ENCODE measurements around the gene COIL.

Gene COIL

GRCh38 chr17:56933868-56934267 lies 27.0 kb downstream of the COIL start:
- ATAC-seq (no peak), DNase-seq (no peak)
- Mint-ChIP-seq H3K9me3 (peaks cover 15% of the 10 kb centered on the region), H3K27ac (no peak overlapping the region), H3K4me3 (no peak overlapping the region), H3K4me1 (peaks cover 26% of the 10 kb centered on the region), H3K36me3 (ENCODE audit: low read depth) (peaks cover 55% of the 10 kb centered on the region), H3K27me3 (no peaks in the 10 kb centered on the region)

- H3K9me3 Mint-ChIP-seq: peaks cover 15% of the 10 kb centered on the region
- H3K27me3 Mint-ChIP-seq: no peaks in the 10 kb centered on the region
- ATAC-seq (no peak), DNase-seq (no peak)
- peaks cover 24% of the 10 kb centered on the region for H3K4me1 Mint-ChIP-seq
- H3K27ac Mint-ChIP-seq: no peak overlapping the region
- H3K36me3 Mint-ChIP-seq (ENCODE audit: low read depth): peaks cover 49% of the 10 kb centered on the region
- no peak overlapping the region for H3K4me3 Mint-ChIP-seq
Observed at GRCh38 chr17:56933151-56933745, 27.6 kb downstream of the COIL start.

GRCh38 chr17:56930739-56931337 lies 30.0 kb downstream of the COIL start:
- peaks cover 15% of the 10 kb centered on the region for H3K9me3 Mint-ChIP-seq

GRCh38 chr17:56929362-56929969 lies 31.4 kb downstream of the COIL start:
- peaks cover 2% of the 10 kb centered on the region for H3K27me3 Mint-ChIP-seq
- H3K27ac Mint-ChIP-seq: no peak overlapping the region
- DNase-seq (no peak), ATAC-seq (no peak)
- peaks cover 3% of the 10 kb centered on the region for H3K4me1 Mint-ChIP-seq
- H3K36me3 Mint-ChIP-seq (ENCODE audit: low read depth): peaks cover 25% of the 10 kb centered on the region
- H3K9me3 Mint-ChIP-seq: peaks cover 15% of the 10 kb centered on the region
- H3K4me3 Mint-ChIP-seq: no peak overlapping the region

More at GRCh38 chr17:56930739-56931337, 30.0 kb downstream of the COIL start:
- Mint-ChIP-seq H3K4me3 (no peak overlapping the region), H3K4me1 (peaks cover 6% of the 10 kb centered on the region), H3K27ac (no peak overlapping the region), H3K27me3 (no peaks in the 10 kb centered on the region), H3K36me3 (ENCODE audit: low read depth) (peaks cover 32% of the 10 kb centered on the region)
- ATAC-seq (no peak), DNase-seq (no peak)

- Mint-ChIP-seq H3K27ac (no peak overlapping the region), H3K4me3 (no peak overlapping the region), H3K4me1 (no peaks in the 10 kb centered on the region), H3K36me3 (ENCODE audit: low read depth) (peaks cover 18% of the 10 kb centered on the region), H3K27me3 (peaks cover 2% of the 10 kb centered on the region), H3K9me3 (peaks cover 15% of the 10 kb centered on the region)
- DNase-seq: no peak
- no peak for ATAC-seq
Observed at GRCh38 chr17:56928586-56928985, 32.3 kb downstream of the COIL start.

- Mint-ChIP-seq H3K4me1 (no peaks in the 10 kb centered on the region), H3K9me3 (peaks cover 15% of the 10 kb centered on the region), H3K36me3 (ENCODE audit: low read depth) (peaks cover 16% of the 10 kb centered on the region), H3K27ac (no peak overlapping the region), H3K27me3 (peaks cover 4% of the 10 kb centered on the region), H3K4me3 (no peak overlapping the region)
- DNase-seq (no peak), ATAC-seq (no peak)
Observed at GRCh38 chr17:56926704-56927103, 34.1 kb downstream of the COIL start.

GRCh38 chr17:56926270-56926669 lies 34.6 kb downstream of the COIL start:
- Mint-ChIP-seq H3K27ac (no peak overlapping the region), H3K9me3 (peaks cover 13% of the 10 kb centered on the region), H3K27me3 (peaks cover 4% of the 10 kb centered on the region), H3K4me3 (no peak overlapping the region), H3K4me1 (no peaks in the 10 kb centered on the region), H3K36me3 (ENCODE audit: low read depth) (peaks cover 14% of the 10 kb centered on the region)
- ATAC-seq (no peak), DNase-seq (no peak)

- no peak overlapping the region for H3K4me3 Mint-ChIP-seq
- no peak overlapping the region for H3K27ac Mint-ChIP-seq
- no peaks in the 10 kb centered on the region for H3K4me1 Mint-ChIP-seq
- peaks cover 5% of the 10 kb centered on the region for H3K9me3 Mint-ChIP-seq
- DNase-seq: no peak
- ATAC-seq: no peak
- H3K36me3 Mint-ChIP-seq (ENCODE audit: low read depth): peaks cover 4% of the 10 kb centered on the region
- peaks cover 4% of the 10 kb centered on the region for H3K27me3 Mint-ChIP-seq
Observed at GRCh38 chr17:56925088-56925487, 35.8 kb downstream of the COIL start.

- no peak for DNase-seq
- no peak overlapping the region for H3K4me3 Mint-ChIP-seq
- H3K27ac Mint-ChIP-seq: peak overlapping the region; percentile 3
Observed at GRCh38 chr17:56919717-56920116, 41.1 kb downstream of the COIL start.

GRCh38 chr17:56918916-56919315 lies 41.9 kb downstream of the COIL start:
- peaks cover 20% of the 10 kb centered on the region for H3K9me3 Mint-ChIP-seq
- H3K27me3 Mint-ChIP-seq: peaks cover 2% of the 10 kb centered on the region
- ATAC-seq: peak; percentile 3
- no peak for DNase-seq
- no peak overlapping the region for H3K4me3 Mint-ChIP-seq
- H3K4me1 Mint-ChIP-seq: peaks cover 51% of the 10 kb centered on the region
- H3K36me3 Mint-ChIP-seq (ENCODE audit: low read depth): peaks cover 8% of the 10 kb centered on the region
- peak overlapping the region; percentile 52 for H3K27ac Mint-ChIP-seq

More at GRCh38 chr17:56919717-56920116, 41.1 kb downstream of the COIL start:
- Mint-ChIP-seq H3K27me3 (peaks cover 2% of the 10 kb centered on the region), H3K9me3 (peaks cover 20% of the 10 kb centered on the region), H3K36me3 (ENCODE audit: low read depth) (peaks cover 6% of the 10 kb centered on the region), H3K4me1 (peaks cover 49% of the 10 kb centered on the region)
- ATAC-seq: no peak

GRCh38 chr17:56917559-56918296 lies 43.1 kb downstream of the COIL start:
- DNase-seq (no peak), ATAC-seq (no peak)
- no peak overlapping the region for H3K4me3 Mint-ChIP-seq
- H3K27me3 Mint-ChIP-seq: peaks cover 2% of the 10 kb centered on the region
- no peak overlapping the region for H3K27ac Mint-ChIP-seq
- H3K36me3 Mint-ChIP-seq (ENCODE audit: low read depth): peaks cover 8% of the 10 kb centered on the region
- H3K9me3 Mint-ChIP-seq: peaks cover 20% of the 10 kb centered on the region
- H3K4me1 Mint-ChIP-seq: peaks cover 51% of the 10 kb centered on the region

GRCh38 chr17:56914581-56915273 lies 46.1 kb downstream of the COIL start:
- H3K9me3 Mint-ChIP-seq: peaks cover 20% of the 10 kb centered on the region
- H3K4me1 Mint-ChIP-seq: peaks cover 73% of the 10 kb centered on the region
- H3K27me3 Mint-ChIP-seq: no peaks in the 10 kb centered on the region
- peak overlapping the region; percentile 97 for H3K27ac Mint-ChIP-seq
- ATAC-seq: no peak
- H3K4me3 Mint-ChIP-seq: peak overlapping the region; percentile 97
- DNase-seq: no peak
- H3K36me3 Mint-ChIP-seq (ENCODE audit: low read depth): peaks cover 22% of the 10 kb centered on the region

GRCh38 chr17:56913867-56914580 lies 46.8 kb downstream of the COIL start, which contains the start of gene TRIM25:
TSS of gene TRIM25 (minus strand) at chr17:56914049. CDS start at chr17:56913988, 61 bp downstream.
- Mint-ChIP-seq H3K9me3 (peaks cover 18% of the 10 kb centered on the region), H3K36me3 (ENCODE audit: low read depth) (peaks cover 23% of the 10 kb centered on the region), H3K4me3 (peak within 1 kb of the TSS; percentile 97), H3K27ac (peak within 1 kb of the TSS; percentile 97), H3K27me3 (no peaks in the 10 kb centered on the region), H3K4me1 (peaks cover 71% of the 10 kb centered on the region)
- ATAC-seq: peak; percentile 76
- DNase-seq: peak; percentile 88

Measured in activated naive CD8-positive, alpha-beta T cell treated with anti-CD3 and anti-CD28 coated beads, Interleukin-2, amount 50 U/mL, for 24 hours (primary cell).